Measurements from ENCODE around the gene SRBD1. TPM values are rescaled to one million over a fixed set of nuclear protein-coding genes. Genes with fewer than 3 reads are reported as not detected.

The SRBD1 gene, protein sequence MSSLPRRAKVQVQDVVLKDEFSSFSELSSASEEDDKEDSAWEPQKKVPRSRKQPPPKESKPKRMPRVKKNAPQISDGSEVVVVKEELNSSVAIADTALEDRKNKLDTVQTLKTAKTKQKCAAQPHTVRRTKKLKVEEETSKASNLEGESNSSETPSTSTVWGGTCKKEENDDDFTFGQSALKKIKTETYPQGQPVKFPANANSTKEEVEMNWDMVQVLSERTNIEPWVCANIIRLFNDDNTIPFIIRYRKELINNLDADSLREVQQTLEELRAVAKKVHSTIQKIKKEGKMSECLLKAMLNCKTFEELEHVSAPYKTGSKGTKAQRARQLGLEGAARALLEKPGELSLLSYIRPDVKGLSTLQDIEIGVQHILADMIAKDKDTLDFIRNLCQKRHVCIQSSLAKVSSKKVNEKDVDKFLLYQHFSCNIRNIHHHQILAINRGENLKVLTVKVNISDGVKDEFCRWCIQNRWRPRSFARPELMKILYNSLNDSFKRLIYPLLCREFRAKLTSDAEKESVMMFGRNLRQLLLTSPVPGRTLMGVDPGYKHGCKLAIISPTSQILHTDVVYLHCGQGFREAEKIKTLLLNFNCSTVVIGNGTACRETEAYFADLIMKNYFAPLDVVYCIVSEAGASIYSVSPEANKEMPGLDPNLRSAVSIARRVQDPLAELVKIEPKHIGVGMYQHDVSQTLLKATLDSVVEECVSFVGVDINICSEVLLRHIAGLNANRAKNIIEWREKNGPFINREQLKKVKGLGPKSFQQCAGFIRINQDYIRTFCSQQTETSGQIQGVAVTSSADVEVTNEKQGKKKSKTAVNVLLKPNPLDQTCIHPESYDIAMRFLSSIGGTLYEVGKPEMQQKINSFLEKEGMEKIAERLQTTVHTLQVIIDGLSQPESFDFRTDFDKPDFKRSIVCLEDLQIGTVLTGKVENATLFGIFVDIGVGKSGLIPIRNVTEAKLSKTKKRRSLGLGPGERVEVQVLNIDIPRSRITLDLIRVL
- 10 to 100 TPM in 2 of 3 donors, 1 to 10 TPM in 1; 5.9 to 13.4 (median 10.2) TPM for polyA plus RNA-seq

DNA sequence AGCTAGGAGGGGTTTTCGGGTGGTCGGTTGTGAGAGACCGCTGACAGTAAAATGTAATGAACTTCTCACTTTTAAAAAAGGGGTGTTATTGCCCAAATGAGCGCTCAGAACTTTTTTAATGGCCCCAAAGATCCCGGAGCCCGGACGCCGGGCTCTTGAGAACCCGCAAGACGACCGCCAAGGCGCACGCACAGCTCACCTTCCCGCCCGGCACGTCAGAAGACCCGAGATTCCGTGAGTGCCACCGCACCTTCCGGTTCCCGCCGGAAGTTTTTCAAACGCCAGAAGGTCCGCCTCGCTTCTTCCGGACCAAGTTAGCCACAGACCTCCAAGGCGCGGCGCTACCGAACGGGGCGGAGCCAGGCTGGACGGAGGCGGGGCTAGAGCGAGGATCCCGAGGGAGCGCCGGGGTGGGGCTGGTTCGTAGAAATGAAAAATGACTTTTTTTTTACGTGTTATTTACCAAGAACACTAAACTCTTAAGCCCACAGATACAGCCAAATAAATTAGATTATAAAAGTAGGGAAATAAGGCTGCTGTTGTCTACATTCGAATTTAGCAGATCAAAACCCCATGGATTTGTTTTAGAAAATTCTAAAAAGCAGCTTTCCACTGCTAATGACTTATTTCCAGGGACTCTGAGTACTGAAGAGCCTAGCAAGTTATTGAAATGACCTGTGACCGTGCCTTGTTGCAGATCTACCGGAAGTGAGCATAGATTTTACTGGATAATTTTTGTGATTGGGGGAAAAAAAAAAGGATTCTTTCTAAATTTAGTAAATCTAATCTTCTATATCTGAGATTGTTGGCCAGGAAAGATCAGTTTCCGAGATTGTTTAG lies at the start of gene SRBD1:
SRBD1 (minus strand) TSS at position 248 of the 840 bp plus-strand sequence. CDS start 5,826 bp downstream, outside the sequence.
- Mint-ChIP-seq H3K9me3 (no peaks in the 10 kb centered on the region), H3K27me3 (ENCODE audit: low read depth in 3 of 3) (peaks cover 6 to 9% (median 8%) of the 10 kb centered on the region in 3 donors), H3K27ac (peak within 1 kb of the TSS; percentile 96 to 98 (median 97)), H3K4me3 (peak within 1 kb of the TSS; percentile 92 to 99 (median 97)), H3K36me3 (no peaks in the 10 kb centered on the region), H3K4me1 (peaks cover 19 to 29% of the 10 kb centered on the region in 2 donors)
- peak; percentile 89 to 90 (median 90) for DNase-seq

DNA sequence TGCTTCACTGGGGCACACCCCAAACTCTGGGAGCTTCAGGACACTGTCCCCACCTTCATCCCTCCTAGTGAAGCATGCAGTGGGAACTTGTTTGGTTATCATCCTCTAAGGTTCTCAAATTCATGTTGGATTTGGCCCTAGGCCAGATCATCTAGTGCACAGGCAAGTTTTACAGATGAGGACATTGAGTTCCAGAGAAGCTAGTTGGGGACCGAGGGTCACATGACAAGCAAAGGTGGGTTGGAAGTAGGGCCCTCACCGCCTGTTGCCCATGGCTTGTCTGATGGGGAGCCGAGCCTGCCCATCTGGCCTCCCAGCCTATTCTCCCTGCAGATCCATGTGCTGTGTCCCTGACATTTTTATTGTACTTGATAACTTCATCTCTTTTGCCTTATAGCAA lies 43.2 kb upstream of the SRBD1 start:
- H3K36me3 Mint-ChIP-seq = peaks cover 0 to 4% (median 0%) of the 10 kb centered on the region in 3 donors
- H3K9me3 Mint-ChIP-seq = no peaks in the 10 kb centered on the region
- no peak overlapping the region for H3K4me3 Mint-ChIP-seq
- peaks cover 25 to 38% of the 10 kb centered on the region in 2 donors for H3K4me1 Mint-ChIP-seq
- no peak for DNase-seq
- no peak overlapping the region for H3K27ac Mint-ChIP-seq
- H3K27me3 Mint-ChIP-seq (ENCODE audit: low read depth in 3 of 3) = peaks cover 13 to 27% (median 21%) of the 10 kb centered on the region in 3 donors

DNA sequence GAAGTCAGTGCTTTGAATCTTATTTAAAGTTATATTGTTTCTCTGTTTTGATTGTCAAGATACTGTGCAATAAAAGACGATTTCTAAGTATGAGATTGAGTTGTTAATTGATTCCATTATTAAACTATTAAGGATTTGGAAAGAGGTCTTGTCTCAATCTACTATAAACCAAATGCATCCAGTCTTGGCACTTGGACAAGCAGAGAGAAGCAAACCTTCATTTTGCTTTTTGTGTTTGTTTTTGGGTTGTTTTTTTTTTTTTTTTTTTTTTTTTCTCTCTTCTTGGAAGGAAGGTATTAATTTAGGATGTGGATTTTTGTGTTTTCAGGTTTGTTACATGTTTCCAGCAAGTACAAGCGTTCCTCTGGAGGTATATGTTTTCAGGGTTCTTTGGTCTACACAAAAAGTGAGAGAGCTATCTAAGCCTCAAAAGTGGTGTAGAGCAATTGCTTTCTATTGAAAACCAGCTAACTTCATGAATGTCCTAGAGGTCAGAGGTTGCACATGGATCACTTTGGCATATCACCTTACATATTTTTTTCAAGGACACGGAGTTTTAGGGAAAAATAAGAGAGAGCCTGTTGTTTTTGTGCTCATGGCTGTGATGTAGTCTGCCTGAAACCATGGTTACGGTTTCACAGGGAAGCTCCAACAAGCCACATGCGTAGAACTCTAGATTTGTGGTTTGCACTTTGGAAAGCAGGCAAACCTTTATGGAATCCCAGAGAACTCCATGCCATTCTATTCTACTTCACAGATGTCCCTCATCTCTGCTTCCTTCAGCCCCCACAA lies 42.3 kb upstream of the SRBD1 start:
- H3K36me3 Mint-ChIP-seq = peaks cover 0 to 4% (median 0%) of the 10 kb centered on the region in 3 donors
- H3K4me1 Mint-ChIP-seq = peaks cover 25 to 40% of the 10 kb centered on the region in 2 donors
- H3K4me3 Mint-ChIP-seq = peak overlapping the region; percentile 86 to 92 (median 90)
- no peak for DNase-seq
- no peaks in the 10 kb centered on the region for H3K9me3 Mint-ChIP-seq
- peak overlapping the region in 3 of 6 donors; percentile 40 to 87 (median 77) for H3K27ac Mint-ChIP-seq
- peaks cover 13 to 27% (median 22%) of the 10 kb centered on the region in 3 donors for H3K27me3 Mint-ChIP-seq (ENCODE audit: low read depth in 3 of 3)

DNA sequence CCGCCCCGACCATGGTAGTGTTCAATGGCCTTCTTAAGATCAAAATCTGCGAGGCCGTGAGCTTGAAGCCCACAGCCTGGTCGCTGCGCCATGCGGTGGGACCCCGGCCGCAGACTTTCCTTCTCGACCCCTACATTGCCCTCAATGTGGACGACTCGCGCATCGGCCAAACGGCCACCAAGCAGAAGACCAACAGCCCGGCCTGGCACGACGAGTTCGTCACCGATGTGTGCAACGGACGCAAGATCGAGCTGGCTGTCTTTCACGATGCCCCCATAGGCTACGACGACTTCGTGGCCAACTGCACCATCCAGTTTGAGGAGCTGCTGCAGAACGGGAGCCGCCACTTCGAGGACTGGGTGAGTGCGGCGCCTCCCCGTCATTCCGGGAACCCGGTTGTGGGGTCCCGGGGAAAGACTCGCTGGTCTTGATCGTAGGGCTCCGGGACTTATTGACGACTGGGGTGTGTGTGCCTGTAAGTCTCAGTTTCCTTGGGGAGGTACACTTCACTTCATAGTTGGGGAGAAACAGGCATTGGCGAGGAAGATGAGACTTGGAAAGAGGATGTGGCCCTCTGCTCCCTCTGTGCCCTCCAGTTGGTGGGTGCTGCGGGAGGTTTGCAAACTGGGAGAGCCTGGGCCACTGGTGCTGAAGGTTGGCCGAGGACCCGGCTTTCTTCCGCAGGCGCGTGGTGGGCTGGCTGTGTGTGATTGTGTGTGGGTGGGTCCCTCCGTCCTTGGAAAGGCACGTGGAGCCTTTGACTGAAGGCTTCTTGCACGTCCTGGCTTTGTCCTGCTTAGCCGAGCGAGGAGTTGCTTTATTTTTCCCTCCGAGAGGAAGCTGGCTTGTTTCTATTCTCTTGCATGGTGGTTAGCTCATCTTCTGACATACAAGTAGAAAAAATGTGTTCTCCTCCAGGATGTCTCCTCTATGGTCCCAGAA lies 41.3 kb upstream of the SRBD1 start:
- Mint-ChIP-seq H3K9me3 (no peaks in the 10 kb centered on the region), H3K27me3 (ENCODE audit: low read depth in 3 of 3) (peaks cover 13 to 29% (median 22%) of the 10 kb centered on the region in 3 donors), H3K36me3 (peaks cover 0 to 4% (median 0%) of the 10 kb centered on the region in 3 donors), H3K4me3 (peak overlapping the region; percentile 86 to 92 (median 90)), H3K27ac (peak overlapping the region; percentile 43 to 90 (median 82)), H3K4me1 (peaks cover 25 to 40% of the 10 kb centered on the region in 2 donors)
- peak in 2 of 3 donors; percentile 25 to 29 for DNase-seq

DNA sequence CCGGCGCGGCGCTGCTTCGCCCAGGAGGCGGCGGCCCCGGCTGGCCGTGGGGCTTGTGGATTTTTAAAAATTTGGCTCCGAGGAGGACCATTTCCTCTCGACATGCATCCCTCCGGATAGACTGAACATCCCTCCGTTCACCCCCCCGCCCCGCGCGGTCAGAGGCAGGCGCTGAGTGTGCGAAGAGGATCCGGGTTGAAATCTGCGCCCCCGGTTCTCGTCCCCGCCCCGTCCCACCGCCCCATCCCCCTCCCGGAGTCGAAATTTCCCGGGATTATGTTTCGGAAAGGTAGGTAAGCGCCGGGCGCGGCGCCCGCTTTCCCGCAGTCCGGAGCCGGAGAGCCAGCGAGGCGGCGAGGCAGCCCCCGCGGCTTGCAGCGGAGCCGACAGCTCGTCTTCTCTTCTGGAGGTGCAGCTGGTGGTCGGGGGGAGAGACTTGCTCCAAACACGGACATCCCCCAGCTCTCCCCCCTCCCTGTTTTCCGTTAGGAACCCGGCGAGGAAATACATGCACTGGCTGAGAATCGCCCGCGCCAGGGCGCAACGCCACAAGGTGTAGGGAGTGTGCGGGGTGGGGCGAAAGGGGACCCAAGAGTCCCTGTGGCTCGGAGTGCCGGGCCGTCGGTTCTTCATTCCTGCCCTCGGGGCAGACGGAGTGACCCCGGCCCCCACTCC lies 40.5 kb upstream of the SRBD1 start, which contains the start of gene PRKCE:
PRKCE (plus strand) TSS at position 261 of the 675 bp plus-strand sequence.
- Mint-ChIP-seq H3K9me3 (no peaks in the 10 kb centered on the region), H3K27ac (peak within 1 kb of the TSS; percentile 90 to 98 (median 96)), H3K36me3 (peaks cover 0 to 4% (median 0%) of the 10 kb centered on the region in 3 donors), H3K4me3 (peak within 1 kb of the TSS; percentile 93 to 96 (median 95)), H3K4me1 (peaks cover 25 to 40% of the 10 kb centered on the region in 2 donors), H3K27me3 (ENCODE audit: low read depth in 3 of 3) (peaks cover 13 to 29% (median 22%) of the 10 kb centered on the region in 3 donors)
- DNase-seq = peak in 1 of 3 donors; percentile 21

DNA sequence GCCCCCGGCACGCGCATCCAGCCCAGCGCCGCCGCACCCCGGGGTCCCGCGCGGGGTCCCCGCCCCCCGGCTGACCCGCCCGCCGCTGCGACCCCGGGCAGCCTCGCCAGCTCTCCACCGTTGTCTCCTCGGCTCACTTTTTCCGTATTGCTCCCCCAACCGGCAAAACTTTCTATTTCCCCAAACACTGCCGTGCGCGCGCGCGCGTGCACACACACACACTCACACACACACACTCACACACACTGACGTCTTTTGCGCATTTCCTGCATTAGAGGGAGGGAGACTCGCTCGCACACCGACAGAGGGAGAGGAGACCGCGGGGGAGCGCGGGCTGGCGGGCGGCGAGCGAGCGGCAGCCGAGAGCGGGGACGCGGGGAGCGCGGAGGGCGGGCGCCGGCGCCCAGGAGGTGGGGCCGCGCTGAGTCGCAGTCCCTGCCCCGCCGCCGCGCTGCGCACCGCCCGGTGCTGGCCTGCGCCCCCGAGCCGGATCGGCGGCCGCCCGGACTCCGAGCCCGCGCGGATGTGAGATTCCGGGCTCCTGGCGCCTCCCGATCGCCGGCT lies 39.9 kb upstream of the SRBD1 start:
- Mint-ChIP-seq H3K27me3 (ENCODE audit: low read depth in 3 of 3) (peaks cover 13 to 29% (median 22%) of the 10 kb centered on the region in 3 donors), H3K9me3 (no peaks in the 10 kb centered on the region), H3K27ac (peak overlapping the region; percentile 90 to 98 (median 96)), H3K4me1 (peaks cover 25 to 40% of the 10 kb centered on the region in 2 donors), H3K4me3 (peak overlapping the region; percentile 93 to 96 (median 95)), H3K36me3 (peaks cover 0 to 4% (median 0%) of the 10 kb centered on the region in 3 donors)
- DNase-seq = peak; percentile 95 to 97 (median 96)

DNA sequence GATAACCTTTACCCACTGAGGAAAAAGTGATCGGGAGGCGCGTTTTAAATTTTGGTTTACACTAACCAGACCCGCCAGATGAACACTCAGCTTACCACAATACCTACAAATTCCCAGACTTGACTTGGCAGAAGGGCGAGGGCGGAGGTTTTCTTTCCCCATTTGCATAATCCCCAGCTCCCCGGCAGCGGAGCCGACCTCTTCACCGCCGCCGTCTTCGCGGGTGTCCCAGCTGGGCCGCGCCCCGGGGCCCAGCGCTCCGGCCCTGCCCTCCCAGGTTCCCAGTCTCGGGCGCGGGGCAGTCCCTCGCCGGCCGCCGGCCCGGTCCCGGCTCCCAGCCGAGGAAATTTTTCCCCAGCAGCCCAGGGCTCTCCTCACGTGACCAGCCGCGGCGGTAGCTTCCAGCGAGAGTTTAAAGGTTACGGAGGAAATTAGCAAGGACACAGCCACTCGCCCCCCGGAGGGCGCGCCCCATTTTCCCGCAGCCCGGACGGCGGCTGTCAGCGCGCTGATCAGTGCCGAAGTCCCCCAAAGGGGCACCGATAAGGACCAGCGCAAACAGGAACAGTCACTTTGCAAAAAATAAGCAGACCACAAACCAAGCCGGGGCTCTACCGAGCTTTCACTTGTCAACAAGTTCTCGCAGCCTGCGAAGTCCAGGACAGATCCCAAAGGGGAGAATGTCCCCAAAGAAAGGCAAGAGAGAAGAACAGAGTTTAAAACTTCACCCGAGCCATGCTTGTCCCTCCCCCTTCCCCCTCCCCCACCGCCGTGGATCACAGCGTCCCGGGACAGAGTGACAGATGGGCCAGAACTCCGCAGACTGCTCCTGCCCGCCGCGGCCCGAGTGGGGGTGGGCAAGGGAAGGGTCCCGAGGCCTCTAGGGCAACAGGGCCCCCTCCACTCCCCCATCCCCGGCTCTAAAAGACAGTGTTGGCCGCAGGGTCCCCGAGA lies 39.1 kb upstream of the SRBD1 start:
- Mint-ChIP-seq H3K9me3 (no peaks in the 10 kb centered on the region), H3K4me1 (peaks cover 25 to 40% of the 10 kb centered on the region in 2 donors), H3K36me3 (peaks cover 0 to 4% (median 0%) of the 10 kb centered on the region in 3 donors), H3K27ac (peak overlapping the region; percentile 81 to 94 (median 90)), H3K27me3 (ENCODE audit: low read depth in 3 of 3) (peaks cover 13 to 29% (median 22%) of the 10 kb centered on the region in 3 donors), H3K4me3 (peak overlapping the region; percentile 93 to 96 (median 95))
- DNase-seq = peak; percentile 49 to 63 (median 53)

DNA sequence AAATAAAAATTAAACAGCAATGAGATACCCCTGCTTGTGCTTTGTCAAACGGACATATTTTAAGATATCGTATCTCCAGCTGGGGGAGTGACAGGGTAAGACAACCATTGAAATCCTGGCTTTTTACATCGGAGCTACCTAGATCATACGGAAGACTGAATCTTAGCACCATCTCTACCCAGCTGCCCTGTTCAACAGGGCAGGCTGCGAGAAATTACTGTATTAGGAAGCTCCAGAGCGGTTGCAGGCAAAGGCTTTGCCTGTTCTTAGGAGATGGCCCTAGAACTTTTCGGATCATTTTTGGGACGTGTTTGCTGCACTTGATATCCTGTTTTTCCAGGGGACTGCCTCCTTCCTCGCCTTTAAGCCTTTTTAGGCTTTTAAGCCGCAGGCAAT lies 38.4 kb upstream of the SRBD1 start:
- Mint-ChIP-seq H3K4me3 (peak overlapping the region; percentile 93 to 96 (median 95)), H3K27ac (peak overlapping the region; percentile 78 to 90 (median 86)), H3K36me3 (peaks cover 0 to 4% (median 0%) of the 10 kb centered on the region in 3 donors), H3K9me3 (no peaks in the 10 kb centered on the region), H3K27me3 (ENCODE audit: low read depth in 3 of 3) (peaks cover 13 to 29% (median 22%) of the 10 kb centered on the region in 3 donors), H3K4me1 (peaks cover 25 to 40% of the 10 kb centered on the region in 2 donors)
- DNase-seq = no peak

DNA sequence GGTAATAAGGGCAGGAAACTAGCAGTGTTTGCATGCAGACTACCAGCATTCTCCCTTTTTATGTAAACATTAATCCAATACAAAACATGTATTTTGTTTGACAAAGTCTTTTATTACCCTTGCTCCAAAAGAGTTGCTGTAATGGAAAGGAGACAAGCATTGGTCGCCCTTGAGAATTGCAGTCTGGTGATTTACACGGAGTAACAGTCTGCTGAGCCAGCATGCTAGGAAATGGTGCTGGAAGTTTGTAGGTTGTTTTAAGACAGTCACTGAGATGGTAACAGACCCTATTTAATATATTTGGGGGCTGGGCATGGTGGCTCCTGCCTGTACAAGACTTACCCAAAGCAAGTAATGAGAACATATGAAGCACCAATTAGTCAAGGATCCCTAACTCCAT lies 37.6 kb upstream of the SRBD1 start:
- Mint-ChIP-seq H3K27me3 (ENCODE audit: low read depth in 3 of 3) (peaks cover 16 to 29% (median 23%) of the 10 kb centered on the region in 3 donors), H3K4me3 (peak overlapping the region in 3 of 5 donors; percentile 13 to 38 (median 18)), H3K27ac (no peak overlapping the region), H3K4me1 (peaks cover 22 to 36% of the 10 kb centered on the region in 2 donors), H3K36me3 (peaks cover 0 to 4% (median 0%) of the 10 kb centered on the region in 3 donors), H3K9me3 (no peaks in the 10 kb centered on the region)
- no peak for DNase-seq

Measured in immature natural killer cell (primary cell).